B cell (primary cell): ENCODE results near the gene MCM7. TPM values are rescaled to one million over a fixed set of nuclear protein-coding genes. Genes with fewer than 3 reads are reported as not detected.

ENCODE experiments used
- ATAC-seq: fragments of 200-7000 bp; cut with Tn5 transposase; one replicate; pipeline ENCODE4 v1.10.0; 2021; ENCODE audit warnings: low read depth, mild to moderate bottlenecking, moderate number of reproducible peaks, moderate library complexity
- CTCF ChIA-PET: fragments of 350-600 bp; sonication (Branson Sonifier 250); formaldehyde crosslinking; loops from one replicate; lab custom pipeline; 2021; ENCODE audit warnings: antibody characterized with exemption, inconsistent platforms; lab: Charles Lee
- POLR2A ChIA-PET: fragments of 350-600 bp; sonication (Branson Sonifier 250); formaldehyde crosslinking; loops from one replicate; lab custom pipeline; 2021; ENCODE audit warnings: antibody characterized with exemption; lab: Charles Lee
- DNase-seq: peaks from one replicate; pipeline ENCODE4 v3.0.0; 2013
- H2AFZ ChIP-seq: 2 replicates; pipeline ENCODE4 v1.6.1; 2012; ENCODE audit warnings: mild to moderate bottlenecking, low read depth, low read length; ENCODE audit not compliant: insufficient read depth, poor library complexity, severe bottlenecking
- H3K27ac ChIP-seq, 2 donors: 1 replicate in 1 of 2; 2 replicates in 1 of 2; pipeline ENCODE4 v1.5.1; 2012 to 2013; ENCODE audit warnings: low read length in 2 of 2, mild to moderate bottlenecking in 2 of 2, moderate library complexity in 1 of 2
- H3K27me3 ChIP-seq, 4 experiments: fragments of 200-600 bp in 1 of 4; sonication (generic) in 1 of 4; replicated peaks in 1 of 4; 1 replicate in 2 of 4; 2 replicates in 2 of 4; pipeline versions ENCODE4 v1.6.1 to v1.7.0; 2013 to 2016; ENCODE audit warnings: low read length in 3 of 4, mild to moderate bottlenecking in 2 of 4, mixed read lengths in 1 of 4, moderate library complexity in 1 of 4; ENCODE audit not compliant: insufficient read depth in 4 of 4, control insufficient read depth in 3 of 4; ENCODE audit errors: control extremely low read depth in 1 of 4
- H3K36me3 ChIP-seq, 2 experiments: replicated peaks in 1 of 2; 1 replicate in 1 of 2; 2 replicates in 1 of 2; pipeline versions ENCODE4 v1.6.1 to v1.7.1; 2013; ENCODE audit warnings: low read length in 1 of 2; ENCODE audit not compliant: insufficient read depth in 2 of 2, control insufficient read depth in 1 of 2; ENCODE audit errors: control extremely low read depth in 1 of 2, extremely low read depth in 1 of 2
- H3K4me1 ChIP-seq, 2 donors: fragments of 200-600 bp in 1 of 2; sonication (generic) in 1 of 2; 1 replicate in 1 of 2; 2 replicates in 1 of 2; pipeline versions ENCODE4 v1.5.1 to v1.6.1; 2013 to 2017; ENCODE audit warnings: low read length in 2 of 2; ENCODE audit not compliant: control insufficient read depth in 2 of 2, insufficient read depth in 2 of 2
- H3K4me2 ChIP-seq: replicated peaks from 2 replicates; pipeline ENCODE3; 2012; ENCODE audit warnings: mild to moderate bottlenecking, low read depth, low read length; ENCODE audit not compliant: poor library complexity, severe bottlenecking
- H3K4me3 ChIP-seq, 5 experiments: fragments of 200-600 bp in 1 of 5; sonication (generic) in 1 of 5; 1 replicate in 3 of 5; 2 replicates in 2 of 5; pipeline versions ENCODE4 v1.5.1 to v1.7.0; 2011 to 2016; ENCODE audit warnings: low read length in 4 of 5, mild to moderate bottlenecking in 4 of 5, low read depth in 2 of 5, control low read depth in 1 of 5, moderate library complexity in 1 of 5; ENCODE audit not compliant: insufficient read depth in 1 of 5; ENCODE audit errors: control extremely low read depth in 1 of 5, extremely low read depth in 1 of 5
- H3K79me2 ChIP-seq: fragments of 200-600 bp; sonication (generic); one replicate; pipeline ENCODE4 v1.6.0; 2016; ENCODE audit warnings: low read length; ENCODE audit not compliant: control insufficient read depth, insufficient read depth
- H3K9ac ChIP-seq: fragments of 200-600 bp; sonication (generic); 2 replicates; pipeline ENCODE4 v1.6.1; 2017; ENCODE audit warnings: mild to moderate bottlenecking, low read length, moderate library complexity
- H3K9me3 ChIP-seq, 3 donors: one replicate each; pipeline versions ENCODE4 v1.6.1 to v1.7.1; 2013; ENCODE audit warnings: low read length in 2 of 3; ENCODE audit not compliant: control insufficient read depth in 2 of 3, insufficient read depth in 1 of 3; ENCODE audit errors: control extremely low read depth in 1 of 3
- H4K20me1 ChIP-seq: 2 replicates; pipeline ENCODE4 v1.6.0; 2012; ENCODE audit warnings: mild to moderate bottlenecking, low read length; ENCODE audit not compliant: insufficient read depth, control insufficient read depth, poor library complexity, severe bottlenecking
- H3K27ac Mint-ChIP-seq: one replicate; pipeline ENCODE4 v1.8.0; 2021; ENCODE audit warnings: mixed read lengths
- H3K27me3 Mint-ChIP-seq: one replicate; pipeline ENCODE4 v1.8.0; 2021; ENCODE audit warnings: mixed read lengths
- H3K4me1 Mint-ChIP-seq: one replicate; pipeline ENCODE4 v1.8.0; 2021; ENCODE audit warnings: mixed read lengths
- H3K4me3 Mint-ChIP-seq: one replicate; pipeline ENCODE4 v1.8.0; 2021; ENCODE audit warnings: mixed read lengths
- H3K9me3 Mint-ChIP-seq: one replicate; pipeline ENCODE4 v1.8.0; 2022; ENCODE audit warnings: mixed read lengths; ENCODE audit not compliant: insufficient read depth
- EZH2 ChIP-seq: IDR thresholded peaks from 2 replicates; pipeline ENCODE4 v1.6.1; 2012; ENCODE audit warnings: borderline replicate concordance, low read depth, mild to moderate bottlenecking, moderate library complexity, low read length; ENCODE audit not compliant: insufficient read depth, poor library complexity, severe bottlenecking
- WGBS: methylation state at CpG from one replicate; pipeline ENCODE4 v1.1.5; 2013; ENCODE audit warnings: missing lambda C conversion rate; ENCODE audit not compliant: insufficient coverage; 5-methylcytosine and 5-hydroxymethylcytosine counted together
- intact Hi-C: fragments of 100-400 bp; cut with micrococcal nuclease; formaldehyde crosslinking; loops from one replicate; pipeline ENCODE4 v1.10.0; 2022
- polyA plus RNA-seq: library from polyadenylated mRNA; depleted of rRNA; stranded (reverse); fragments of >200 nt; gene quantifications from 2 replicates; pipeline ENCODE4 v1.2.3, GENCODE V29; 2012
- total RNA-seq, 2 donors: library from RNA; stranded (reverse); fragments of 120-200 nt in 1 of 2; gene quantifications; 1 replicate in 1 of 2; 2 replicates in 1 of 2; pipeline versions ENCODE4 v1.2.3 to v1.2.4, GENCODE V29; 2013 to 2022
- TF ChIP-seq, protein P1 (sequence below): fragments of 200-600 bp; IDR thresholded peaks from one replicate; pipeline ENCODE4 v1.8.0; 2022; ENCODE audit warnings: antibody characterized with exemption, mild to moderate bottlenecking

The MCM7 gene
- total and polyA plus RNA-seq, 2 donors (not counting 1 experiment from before 2014, with no cell fraction given) = 154 to 171 TPM

DNA sequence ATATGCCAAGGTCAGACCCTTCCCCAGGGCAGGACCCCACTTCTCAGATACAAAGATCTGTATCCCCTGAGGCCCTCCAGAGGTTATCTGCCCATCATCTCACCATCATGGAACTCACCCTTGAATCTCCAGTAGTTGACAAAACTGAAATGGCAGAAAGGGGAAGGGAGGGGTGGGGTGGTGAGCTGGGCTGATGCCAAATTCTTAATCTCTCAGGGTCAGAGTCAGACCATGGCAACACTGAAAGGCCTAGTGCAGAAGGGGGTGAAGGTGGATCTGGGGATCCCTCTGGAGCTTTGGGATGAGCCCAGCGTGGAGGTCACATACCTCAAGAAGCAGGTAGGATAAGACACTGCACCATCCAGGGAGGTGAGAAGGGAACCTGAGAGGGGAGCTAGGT, 21.4 kb upstream of the MCM7 start:
- DNase-seq (no peak), ATAC-seq (no peak)
- H3K9me3 ChIP-seq = no peaks in the 10 kb centered on the region
- no peak overlapping the region for H3K4me2 ChIP-seq
- intact Hi-C loops = no loop called here
- no peak overlapping the region for H3K9ac ChIP-seq
- H3K4me3 Mint-ChIP-seq = no peak overlapping the region
- TF ChIP-seq EZH2 = no peak
- TF ChIP-seq, protein P1, sequence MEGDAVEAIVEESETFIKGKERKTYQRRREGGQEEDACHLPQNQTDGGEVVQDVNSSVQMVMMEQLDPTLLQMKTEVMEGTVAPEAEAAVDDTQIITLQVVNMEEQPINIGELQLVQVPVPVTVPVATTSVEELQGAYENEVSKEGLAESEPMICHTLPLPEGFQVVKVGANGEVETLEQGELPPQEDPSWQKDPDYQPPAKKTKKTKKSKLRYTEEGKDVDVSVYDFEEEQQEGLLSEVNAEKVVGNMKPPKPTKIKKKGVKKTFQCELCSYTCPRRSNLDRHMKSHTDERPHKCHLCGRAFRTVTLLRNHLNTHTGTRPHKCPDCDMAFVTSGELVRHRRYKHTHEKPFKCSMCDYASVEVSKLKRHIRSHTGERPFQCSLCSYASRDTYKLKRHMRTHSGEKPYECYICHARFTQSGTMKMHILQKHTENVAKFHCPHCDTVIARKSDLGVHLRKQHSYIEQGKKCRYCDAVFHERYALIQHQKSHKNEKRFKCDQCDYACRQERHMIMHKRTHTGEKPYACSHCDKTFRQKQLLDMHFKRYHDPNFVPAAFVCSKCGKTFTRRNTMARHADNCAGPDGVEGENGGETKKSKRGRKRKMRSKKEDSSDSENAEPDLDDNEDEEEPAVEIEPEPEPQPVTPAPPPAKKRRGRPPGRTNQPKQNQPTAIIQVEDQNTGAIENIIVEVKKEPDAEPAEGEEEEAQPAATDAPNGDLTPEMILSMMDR = no peak
- peaks cover 38% of the 10 kb centered on the region for H3K79me2 ChIP-seq
- no peak overlapping the region for H3K4me3 ChIP-seq
- H2AFZ ChIP-seq = no peak overlapping the region
- peaks cover 27 to 43% of the 10 kb centered on the region in 2 donors for H3K4me1 ChIP-seq
- H3K9me3 Mint-ChIP-seq = no peaks in the 10 kb centered on the region
- ChIA-PET CTCF (interaction anchor here (0.9 to 1.2 kb wide), 3 partner anchors 8 to 143 kb away, joined by 3 to 5 read pairs (median 3); no protein-coding TSS in a partner anchor), POLR2A (interaction anchor here (0.7 to 2.9 kb wide), 2 partner anchors 21 to 153 kb away, joined by 6 to 14 read pairs; partner anchors contain the start of genes AP4M1 and MCM7)
- WGBS = 100% methylated on average over 1 of the region's 1 CpG
- H3K4me1 Mint-ChIP-seq = peaks cover 52% of the 10 kb centered on the region
- no peaks in the 10 kb centered on the region for H3K27me3 ChIP-seq
- H3K27me3 Mint-ChIP-seq = no peaks in the 10 kb centered on the region
- H3K36me3 ChIP-seq = no peaks in the 10 kb centered on the region
- H3K27ac ChIP-seq = no peak overlapping the region
- no peaks in the 10 kb centered on the region for H4K20me1 ChIP-seq
- H3K27ac Mint-ChIP-seq = no peak overlapping the region

DNA sequence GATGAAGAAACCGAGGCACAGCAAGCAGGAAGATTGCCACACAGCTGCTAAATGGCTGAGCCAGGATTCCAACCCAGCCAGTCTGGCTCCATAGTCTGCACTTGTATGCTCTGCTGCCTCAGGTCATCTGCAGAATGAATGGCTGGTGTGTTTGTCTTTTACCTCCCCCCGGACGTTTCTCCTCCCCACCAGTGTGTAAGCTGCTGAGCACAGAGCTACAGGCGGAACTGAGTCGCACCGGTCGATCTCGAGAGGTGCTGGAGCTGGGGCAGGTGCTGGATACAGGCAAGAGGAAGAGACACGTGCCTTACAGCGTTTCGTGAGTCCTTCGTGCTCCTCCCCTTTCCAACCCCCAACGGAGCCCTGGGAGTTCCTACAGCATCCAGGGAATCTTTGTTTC, 20.9 kb upstream of the MCM7 start:
- intact Hi-C loops = no loop called here
- H3K27me3 ChIP-seq = no peaks in the 10 kb centered on the region
- ATAC-seq = no peak
- Mint-ChIP-seq H3K4me1 (peaks cover 51% of the 10 kb centered on the region), H3K27me3 (no peaks in the 10 kb centered on the region), H3K9me3 (no peaks in the 10 kb centered on the region), H3K27ac (no peak overlapping the region), H3K4me3 (no peak overlapping the region)
- no peaks in the 10 kb centered on the region for H4K20me1 ChIP-seq
- POLR2A ChIA-PET = interaction anchor here (0.6 to 2.9 kb wide), 3 partner anchors 21 to 449 kb away, joined by 5 to 14 read pairs (median 6); partner anchors contain the start of genes AP4M1 and MCM7
- no peak overlapping the region for H3K4me3 ChIP-seq
- H3K36me3 ChIP-seq = no peaks in the 10 kb centered on the region
- CTCF ChIA-PET = interaction anchor here (1.0 to 1.2 kb wide), 2 partner anchors 9 to 10 kb away, joined by 3 to 5 read pairs; no protein-coding TSS in a partner anchor
- no peak for DNase-seq
- no peak overlapping the region for H3K27ac ChIP-seq
- no peak overlapping the region for H2AFZ ChIP-seq
- peaks cover 27 to 43% of the 10 kb centered on the region in 2 donors for H3K4me1 ChIP-seq
- peaks cover 38% of the 10 kb centered on the region for H3K79me2 ChIP-seq
- H3K9ac ChIP-seq = no peak overlapping the region
- 98% methylated on average over 8 of the region's 13 CpGs for WGBS
- no peak overlapping the region for H3K4me2 ChIP-seq
- H3K9me3 ChIP-seq = no peaks in the 10 kb centered on the region
- TF ChIP-seq, protein P1 = no peak
- TF ChIP-seq EZH2 = no peak
